B cell (primary cell): Measurements from ENCODE around the gene COX18.

Experiments
- CTCF ChIP-seq: fragments of 200-600 bp; IDR thresholded peaks from one replicate; pipeline ENCODE4 v1.8.0; 2022; ENCODE audit warnings: antibody characterized with exemption, mild to moderate bottlenecking
- EZH2 ChIP-seq: IDR thresholded peaks from 2 replicates; pipeline ENCODE4 v1.6.1; 2012; ENCODE audit warnings: borderline replicate concordance, low read depth, mild to moderate bottlenecking, moderate library complexity, low read length; ENCODE audit not compliant: insufficient read depth, poor library complexity, severe bottlenecking

- TF ChIP-seq CTCF, result no peak
- no peak for TF ChIP-seq EZH2
Measured at GRCh38 chr4:73104695-73105094, 35.2 kb upstream of the COX18 start.
